Measurements from ENCODE around the gene TSPAN11.

DNA sequence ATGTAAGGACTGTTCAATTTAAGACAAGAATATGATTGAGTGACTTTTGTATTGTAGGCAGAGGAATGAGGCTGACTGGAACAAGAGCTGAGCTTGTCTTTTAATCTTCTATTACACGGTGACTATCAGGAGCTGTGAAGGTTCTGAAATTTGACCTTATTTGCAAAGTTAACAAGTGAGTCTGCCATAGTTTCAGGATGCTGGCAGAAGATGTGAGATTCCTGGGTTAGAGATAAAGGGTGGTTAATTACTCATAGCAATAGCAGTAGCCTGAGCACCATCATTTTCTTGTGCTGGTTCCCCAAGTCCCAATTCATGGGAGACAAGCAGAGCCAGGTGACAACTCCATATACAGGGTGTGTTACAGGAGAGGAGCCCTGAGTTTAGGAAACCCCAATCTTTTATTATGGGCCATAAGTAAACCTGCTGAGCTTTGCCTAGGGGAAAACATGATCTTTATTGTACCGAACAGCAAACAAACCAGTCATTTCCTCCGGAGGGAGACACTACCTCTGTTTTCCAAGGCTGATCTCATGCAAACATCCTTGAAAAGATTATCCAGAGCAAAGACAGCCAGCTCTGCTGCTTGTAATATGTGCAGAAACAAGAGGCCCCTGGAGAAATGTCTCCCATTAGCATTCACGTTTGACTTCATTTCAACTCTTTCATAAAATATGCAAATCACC is 95.4 kb downstream of the TSPAN11 start:
- no peak for TF ChIP-seq SIN3A (IDR thresholded peaks at IDR 0.05; ENCODE audit: borderline replicate concordance, insufficient read depth, low read length)
- no peak for TF ChIP-seq POLR2AphosphoS5 (IDR thresholded peaks at IDR 0.05; ENCODE audit: low read depth, low read length)
- TF ChIP-seq TAF1 (IDR thresholded peaks at IDR 0.05; ENCODE audit: borderline replicate concordance, insufficient read depth, low read length) = no peak
